OCI-LY1 (cell line): ENCODE results near the gene KRT8.

ENCODE experiments used
- EZH2 ChIP-seq: fragments of 200-600 bp; sonication (generic), shearing (Covaris generic); IDR thresholded peaks from 2 replicates; pipeline ENCODE4 v1.8.0; 2017; ENCODE audit warnings: borderline replicate concordance, mixed run types, mild to moderate bottlenecking, antibody characterized with exemption, low read length, moderate library complexity, mixed read lengths
- TF ChIP-seq, protein P1 (sequence below): fragments of 200-600 bp; sonication (generic), shearing (Covaris generic); IDR thresholded peaks from 2 replicates; pipeline ENCODE4 v1.5.1; 2017; ENCODE audit warnings: mild to moderate bottlenecking, antibody characterized with exemption, low read length, moderate library complexity, mixed read lengths

DNA sequence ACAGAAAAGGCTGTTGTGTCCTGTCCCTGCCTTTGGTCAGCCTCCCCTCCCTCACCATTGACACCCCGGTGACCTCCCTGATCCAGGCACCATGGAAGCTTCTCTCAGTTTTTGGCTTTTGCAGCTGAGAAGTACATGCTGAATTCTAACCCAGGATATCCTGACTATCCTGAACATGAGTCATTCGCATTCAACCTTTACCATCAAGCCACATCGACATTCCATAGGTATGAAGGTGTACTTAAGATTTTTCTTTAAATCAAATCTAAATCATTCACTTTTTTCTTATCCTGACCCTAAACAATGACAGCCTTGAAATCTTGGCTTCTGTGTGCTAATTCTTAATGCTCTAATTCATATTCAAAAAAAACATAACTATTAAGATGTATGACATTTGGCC lies 47.4 kb downstream of the KRT8 start:
- TF ChIP-seq, protein P1, sequence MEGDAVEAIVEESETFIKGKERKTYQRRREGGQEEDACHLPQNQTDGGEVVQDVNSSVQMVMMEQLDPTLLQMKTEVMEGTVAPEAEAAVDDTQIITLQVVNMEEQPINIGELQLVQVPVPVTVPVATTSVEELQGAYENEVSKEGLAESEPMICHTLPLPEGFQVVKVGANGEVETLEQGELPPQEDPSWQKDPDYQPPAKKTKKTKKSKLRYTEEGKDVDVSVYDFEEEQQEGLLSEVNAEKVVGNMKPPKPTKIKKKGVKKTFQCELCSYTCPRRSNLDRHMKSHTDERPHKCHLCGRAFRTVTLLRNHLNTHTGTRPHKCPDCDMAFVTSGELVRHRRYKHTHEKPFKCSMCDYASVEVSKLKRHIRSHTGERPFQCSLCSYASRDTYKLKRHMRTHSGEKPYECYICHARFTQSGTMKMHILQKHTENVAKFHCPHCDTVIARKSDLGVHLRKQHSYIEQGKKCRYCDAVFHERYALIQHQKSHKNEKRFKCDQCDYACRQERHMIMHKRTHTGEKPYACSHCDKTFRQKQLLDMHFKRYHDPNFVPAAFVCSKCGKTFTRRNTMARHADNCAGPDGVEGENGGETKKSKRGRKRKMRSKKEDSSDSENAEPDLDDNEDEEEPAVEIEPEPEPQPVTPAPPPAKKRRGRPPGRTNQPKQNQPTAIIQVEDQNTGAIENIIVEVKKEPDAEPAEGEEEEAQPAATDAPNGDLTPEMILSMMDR: no peak
- no peak for TF ChIP-seq EZH2
